ENCODE data around the gene TBX4.
"Not testable (repeated sequence)": the region's sequence is repeated elsewhere in the genome, so short reads cannot be mapped to it uniquely, and the experiment has no call there.

TBX4 gene

DNA sequence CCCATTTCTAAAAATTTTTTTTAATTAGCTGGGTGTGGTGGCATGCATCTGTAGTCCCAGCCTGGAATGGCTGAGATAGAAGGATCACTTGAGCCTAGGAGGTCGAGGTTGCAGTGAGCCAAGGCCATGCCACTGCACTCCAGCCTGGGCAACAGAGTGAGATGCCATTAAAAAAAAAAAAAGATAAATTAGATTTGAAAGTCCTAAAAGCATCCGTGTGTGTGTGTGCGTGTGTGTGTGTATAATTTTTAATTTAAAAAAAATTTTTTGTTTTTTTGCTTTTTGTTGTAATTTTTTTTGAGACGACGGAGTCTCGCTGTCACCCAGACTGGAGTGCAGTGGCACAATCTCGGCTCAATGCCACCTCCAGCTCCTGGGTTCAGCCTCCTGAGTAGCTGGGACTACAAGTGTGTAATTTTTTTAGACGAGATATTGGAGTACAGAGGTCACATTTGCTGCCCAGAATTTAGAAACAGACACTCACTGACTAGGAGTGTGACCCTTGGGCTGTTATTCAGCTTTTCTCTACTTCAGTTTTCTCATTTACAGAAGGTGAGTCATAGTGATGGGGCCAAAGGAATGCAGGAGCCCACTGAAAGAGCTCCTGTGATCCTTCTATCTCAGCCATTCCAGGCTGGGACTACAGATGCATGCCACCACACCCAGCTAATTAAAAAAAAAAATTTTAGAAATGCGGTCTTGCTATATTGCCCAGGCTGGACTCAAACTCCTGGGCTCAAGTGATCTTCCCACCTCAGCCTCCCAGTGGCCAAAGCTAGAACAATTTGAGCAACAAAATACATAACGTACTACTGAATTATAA lies 25.5 kb upstream of the TBX4 start:
- no peak for DNase-seq (ENCODE audit: extremely low read depth, low read depth)
- TF ChIP-seq, protein P1, sequence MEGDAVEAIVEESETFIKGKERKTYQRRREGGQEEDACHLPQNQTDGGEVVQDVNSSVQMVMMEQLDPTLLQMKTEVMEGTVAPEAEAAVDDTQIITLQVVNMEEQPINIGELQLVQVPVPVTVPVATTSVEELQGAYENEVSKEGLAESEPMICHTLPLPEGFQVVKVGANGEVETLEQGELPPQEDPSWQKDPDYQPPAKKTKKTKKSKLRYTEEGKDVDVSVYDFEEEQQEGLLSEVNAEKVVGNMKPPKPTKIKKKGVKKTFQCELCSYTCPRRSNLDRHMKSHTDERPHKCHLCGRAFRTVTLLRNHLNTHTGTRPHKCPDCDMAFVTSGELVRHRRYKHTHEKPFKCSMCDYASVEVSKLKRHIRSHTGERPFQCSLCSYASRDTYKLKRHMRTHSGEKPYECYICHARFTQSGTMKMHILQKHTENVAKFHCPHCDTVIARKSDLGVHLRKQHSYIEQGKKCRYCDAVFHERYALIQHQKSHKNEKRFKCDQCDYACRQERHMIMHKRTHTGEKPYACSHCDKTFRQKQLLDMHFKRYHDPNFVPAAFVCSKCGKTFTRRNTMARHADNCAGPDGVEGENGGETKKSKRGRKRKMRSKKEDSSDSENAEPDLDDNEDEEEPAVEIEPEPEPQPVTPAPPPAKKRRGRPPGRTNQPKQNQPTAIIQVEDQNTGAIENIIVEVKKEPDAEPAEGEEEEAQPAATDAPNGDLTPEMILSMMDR (IDR thresholded peaks at IDR 0.05; ENCODE audit: low read depth, low read length) = no peak

DNA sequence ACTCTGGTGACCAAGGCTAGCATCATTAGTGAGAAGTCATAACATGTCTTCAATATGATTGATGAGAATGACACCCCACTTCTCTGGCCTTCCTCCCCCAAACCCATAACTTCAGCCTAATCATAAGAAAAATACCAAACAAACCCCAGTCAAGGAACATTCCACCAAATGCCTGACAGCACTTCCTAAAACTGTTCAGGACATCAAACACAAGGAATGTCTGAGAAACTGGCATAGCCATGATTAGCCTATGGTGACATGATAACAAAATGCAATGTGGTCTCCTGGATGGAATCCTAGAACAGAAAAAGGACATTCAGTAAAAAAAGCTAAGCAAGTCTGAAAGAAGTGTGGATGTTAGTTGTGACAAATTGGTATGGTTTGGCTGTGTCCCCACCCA lies 24.7 kb upstream of the TBX4 start:
- DNase-seq (ENCODE audit: extremely low read depth, low read depth) = no peak

GRCh38 chr17:61429274-61429673 lies 22.9 kb upstream of the TBX4 start:
- TF ChIP-seq, protein P1 (IDR thresholded peaks at IDR 0.05; ENCODE audit: low read depth, low read length) = no peak

More for the DNA sequence above, 24.7 kb upstream of the TBX4 start:
- TF ChIP-seq, protein P1 (IDR thresholded peaks at IDR 0.05; ENCODE audit: low read depth, low read length) = no peak

GRCh38 chr17:61429831-61430230 lies 22.4 kb upstream of the TBX4 start:
- DNase-seq (ENCODE audit: extremely low read depth, low read depth) = not testable (repeated sequence)

More at GRCh38 chr17:61429274-61429673, 22.9 kb upstream of the TBX4 start:
- DNase-seq (ENCODE audit: extremely low read depth, low read depth) = no peak

- TF ChIP-seq, protein P1 (IDR thresholded peaks at IDR 0.05; ENCODE audit: low read depth, low read length) = no peak
- DNase-seq (ENCODE audit: extremely low read depth, low read depth) = no peak
Observed at GRCh38 chr17:61431594-61432311, 20.5 kb upstream of the TBX4 start.

GRCh38 chr17:61436273-61436672 lies 15.9 kb upstream of the TBX4 start:
- TF ChIP-seq, protein P1 (IDR thresholded peaks at IDR 0.05; ENCODE audit: low read depth, low read length) = no peak
- DNase-seq (ENCODE audit: extremely low read depth, low read depth) = no peak

DNA sequence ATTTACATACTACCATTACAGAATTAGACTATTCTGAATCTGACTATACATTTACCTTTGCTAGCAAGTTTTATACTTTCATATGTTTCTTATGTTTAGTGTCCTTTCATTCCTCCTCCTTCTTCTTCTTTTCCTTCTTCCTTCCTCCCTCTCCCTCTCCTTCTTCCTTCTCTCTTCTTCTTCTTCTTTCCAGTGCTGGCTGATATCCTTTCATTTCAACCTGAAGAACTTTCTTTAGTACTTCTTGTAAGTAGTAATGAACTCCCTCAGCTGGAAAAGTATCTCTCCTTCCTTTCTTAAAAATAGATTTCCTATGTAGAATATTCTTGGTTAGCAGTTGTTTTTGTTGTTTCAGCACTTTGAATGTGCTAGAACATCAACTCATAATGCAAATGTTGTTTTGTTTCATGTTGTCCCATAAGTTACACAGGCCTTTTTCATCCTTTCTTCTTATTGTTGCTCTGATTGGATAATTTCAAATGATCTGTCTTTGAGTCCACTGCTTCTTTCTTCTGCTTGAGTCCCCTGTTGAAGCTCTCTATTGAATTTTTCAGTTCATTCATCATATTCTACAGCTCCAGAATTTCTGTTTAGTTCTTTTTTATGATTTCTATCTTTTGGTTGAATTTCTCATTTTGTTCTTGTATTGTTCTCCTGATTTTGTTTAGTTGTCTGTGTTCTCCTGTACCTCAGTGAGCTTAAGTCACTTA lies 15.1 kb upstream of the TBX4 start:
- no peak for DNase-seq (ENCODE audit: extremely low read depth, low read depth)
- TF ChIP-seq, protein P1 (IDR thresholded peaks at IDR 0.05; ENCODE audit: low read depth, low read length) = no peak
